Natural killer cell (primary cell): Measurements from ENCODE around the gene TGFBR2. TPM values are rescaled to one million over a fixed set of nuclear protein-coding genes. Genes with fewer than 3 reads are reported as not detected.

Source experiments
- ATAC-seq, 3 donors: fragments of 150-1000 bp in 2 of 3; fragments of 200-7000 bp in 1 of 3; cut with Tn5 transposase; 1 replicate in 1 of 3; 2 replicates in 2 of 3; pipeline ENCODE4 v1.10.0; 2021; ENCODE audit warnings: mild to moderate bottlenecking in 2 of 3, moderate library complexity in 2 of 3
- DNase-seq, 2 donors: peaks; one replicate each; pipeline versions ENCODE4 v3.0.0 to v3.0.0-alpha.2; 2013 to 2021; ENCODE audit warnings: mixed read lengths in 1 of 2
- H3K27ac ChIP-seq: one replicate; pipeline ENCODE4 v1.5.1; 2013; ENCODE audit warnings: mild to moderate bottlenecking, low read length
- H3K27me3 ChIP-seq: one replicate; pipeline ENCODE4 v1.6.1; 2013; ENCODE audit warnings: low read length; ENCODE audit not compliant: control insufficient read depth, insufficient read depth
- H3K36me3 ChIP-seq: one replicate; pipeline ENCODE4 v1.6.1; 2013; ENCODE audit warnings: low read length; ENCODE audit not compliant: control insufficient read depth, insufficient read depth
- H3K4me1 ChIP-seq: one replicate; pipeline ENCODE4 v1.6.1; 2013; ENCODE audit warnings: low read length; ENCODE audit not compliant: control insufficient read depth, insufficient read depth
- H3K4me3 ChIP-seq: one replicate; pipeline ENCODE4 v1.5.1; 2013; ENCODE audit warnings: low read length
- H3K9me3 ChIP-seq: one replicate; pipeline ENCODE4 v1.6.1; 2013; ENCODE audit warnings: low read length; ENCODE audit not compliant: control insufficient read depth, insufficient read depth
- H3K27ac Mint-ChIP-seq, 2 donors: one replicate each; pipeline ENCODE4 v1.8.0; 2022; ENCODE audit warnings: mild to moderate bottlenecking in 2 of 2, mixed read lengths in 2 of 2, moderate library complexity in 1 of 2
- H3K27me3 Mint-ChIP-seq, 2 donors: one replicate each; pipeline ENCODE4 v1.8.0; 2022; ENCODE audit warnings: low read depth in 2 of 2, mixed read lengths in 2 of 2
- H3K36me3 Mint-ChIP-seq: one replicate; pipeline ENCODE4 v1.8.0; 2022; ENCODE audit warnings: mixed read lengths
- H3K4me1 Mint-ChIP-seq, 2 donors: one replicate each; pipeline ENCODE4 v1.8.0; 2022; ENCODE audit warnings: mixed read lengths in 2 of 2
- H3K4me3 Mint-ChIP-seq: one replicate; pipeline ENCODE4 v1.8.0; 2022; ENCODE audit warnings: mild to moderate bottlenecking, moderate library complexity, mixed read lengths
- H3K9me3 Mint-ChIP-seq, 2 donors: one replicate each; pipeline ENCODE4 v1.8.0; 2022; ENCODE audit warnings: mixed read lengths in 2 of 2
- CTCF ChIP-seq: fragments of 200-600 bp; IDR thresholded peaks from one replicate; pipeline ENCODE4 v1.8.0; 2022; ENCODE audit warnings: antibody characterized with exemption
- whole genome bisulfite sequencing: methylation state at CpG from one replicate; pipeline ENCODE4 v1.1.7; 2013; ENCODE audit warnings: missing lambda C conversion rate; ENCODE audit not compliant: insufficient coverage; 5-methylcytosine and 5-hydroxymethylcytosine counted together
- intact Hi-C: fragments of 100-400 bp; cut with micrococcal nuclease; formaldehyde crosslinking; loops from one replicate; pipeline ENCODE4 v1.14.2; 2022
- total RNA-seq, 4 donors: library from RNA; stranded (reverse); fragments of 120-200 nt in 1 of 4; gene quantifications; one replicate each; pipeline versions ENCODE4 v1.2.3 to v1.2.4, GENCODE V29; 2013 to 2022

Gene TGFBR2
- total RNA-seq, 3 donors from 2014 or later (not counting 1 experiment from before 2014, with no cell fraction given), result 70.4 to 113 (median 99.3) TPM

- Histone ChIP-seq H3K27me3 (no peaks in the 10 kb centered on the region), H3K4me1 (no peaks in the 10 kb centered on the region), H3K4me3 (no peak overlapping the region), H3K9me3 (no peaks in the 10 kb centered on the region), H3K27ac (no peak overlapping the region), H3K36me3 (peaks cover 2% of the 10 kb centered on the region)
- Mint-ChIP-seq H3K4me1 (peaks cover 30 to 36% of the 10 kb centered on the region in 2 donors), H3K9me3 (no peaks in the 10 kb centered on the region), H3K27me3 (no peaks in the 10 kb centered on the region), H3K4me3 (no peak overlapping the region), H3K27ac (peak overlapping the region; percentile 67 to 68), H3K36me3 (no peaks in the 10 kb centered on the region)
- ATAC-seq, result no peak
- intact Hi-C loops, result no loop called here
- no peak for TF ChIP-seq CTCF
- no peak for DNase-seq
Observed at GRCh38 chr3:30702038-30702827, 95.8 kb downstream of the TGFBR2 start.

GRCh38 chr3:30702828-30703397, 96.5 kb downstream of the TGFBR2 start:
- no peak for TF ChIP-seq CTCF
- Mint-ChIP-seq H3K9me3 (no peaks in the 10 kb centered on the region), H3K36me3 (no peaks in the 10 kb centered on the region), H3K4me1 (peaks cover 29 to 33% of the 10 kb centered on the region in 2 donors), H3K27ac (peak overlapping the region; percentile 39 to 67), H3K27me3 (no peaks in the 10 kb centered on the region), H3K4me3 (no peak overlapping the region)
- H3K9me3 ChIP-seq, result no peaks in the 10 kb centered on the region
- H3K36me3 ChIP-seq, result peaks cover 2% of the 10 kb centered on the region
- ATAC-seq (no peak), DNase-seq (no peak)
- no peaks in the 10 kb centered on the region for H3K27me3 ChIP-seq
- H3K4me1 ChIP-seq, result no peaks in the 10 kb centered on the region
- intact Hi-C loops, result no loop called here
- no peak overlapping the region for H3K4me3 ChIP-seq
- whole genome bisulfite sequencing, result 94% methylated on average over 2 of the region's 2 CpGs
- H3K27ac ChIP-seq, result no peak overlapping the region

GRCh38 chr3:30704931-30705890, 98.8 kb downstream of the TGFBR2 start:
- Histone ChIP-seq H3K27me3 (no peaks in the 10 kb centered on the region), H3K36me3 (no peaks in the 10 kb centered on the region), H3K4me3 (no peak overlapping the region), H3K27ac (no peak overlapping the region), H3K4me1 (no peaks in the 10 kb centered on the region), H3K9me3 (no peaks in the 10 kb centered on the region)
- no peaks in the 10 kb centered on the region for H3K9me3 Mint-ChIP-seq
- no peak for TF ChIP-seq CTCF
- DNase-seq (no peak), ATAC-seq (no peak)
- intact Hi-C loops, result no loop called here
- no peaks in the 10 kb centered on the region for H3K27me3 Mint-ChIP-seq
- peak overlapping the region; percentile 47 to 67 for H3K27ac Mint-ChIP-seq
- H3K36me3 Mint-ChIP-seq, result no peaks in the 10 kb centered on the region
- H3K4me1 Mint-ChIP-seq, result peaks cover 29 to 38% of the 10 kb centered on the region in 2 donors
- no peak overlapping the region for H3K4me3 Mint-ChIP-seq
- 95% methylated on average over 8 of the region's 9 CpGs for WGBS
